H7 (cell line): ENCODE data around the gene ZSWIM4. TPM values are rescaled to one million over a fixed set of nuclear protein-coding genes. Genes with fewer than 3 reads are reported as not detected.
"Not testable (repeated sequence)": the region's sequence is repeated elsewhere in the genome, so short reads cannot be mapped to it uniquely, and the experiment has no call there.

Experiments
- DNase-seq: peaks from one replicate; pipeline ENCODE4 v3.0.0; 2012
- H3K27me3 ChIP-seq: 2 replicates; pipeline ENCODE4 v1.6.0; 2011; ENCODE audit warnings: mild to moderate bottlenecking, low read length; ENCODE audit not compliant: control insufficient read depth, insufficient read depth
- H3K36me3 ChIP-seq: replicated peaks from 2 replicates; pipeline ENCODE4 v1.5.1; 2011; ENCODE audit warnings: low read length; ENCODE audit not compliant: control insufficient read depth, insufficient read depth
- H3K4me3 ChIP-seq: 2 replicates; pipeline ENCODE4 v1.5.1; 2011; ENCODE audit warnings: low read depth, mild to moderate bottlenecking, control low read depth, low read length, moderate library complexity; ENCODE audit not compliant: insufficient read depth
- total RNA-seq: library from RNA; depleted of rRNA; stranded (reverse); fragments of >200 nt; shearing (Covaris generic); gene quantifications from 2 replicates; pipeline ENCODE4 v1.2.3, GENCODE V29; 2014

Gene ZSWIM4
- total RNA-seq, 1 experiment from 2014 or later, result 18.3 TPM

DNA sequence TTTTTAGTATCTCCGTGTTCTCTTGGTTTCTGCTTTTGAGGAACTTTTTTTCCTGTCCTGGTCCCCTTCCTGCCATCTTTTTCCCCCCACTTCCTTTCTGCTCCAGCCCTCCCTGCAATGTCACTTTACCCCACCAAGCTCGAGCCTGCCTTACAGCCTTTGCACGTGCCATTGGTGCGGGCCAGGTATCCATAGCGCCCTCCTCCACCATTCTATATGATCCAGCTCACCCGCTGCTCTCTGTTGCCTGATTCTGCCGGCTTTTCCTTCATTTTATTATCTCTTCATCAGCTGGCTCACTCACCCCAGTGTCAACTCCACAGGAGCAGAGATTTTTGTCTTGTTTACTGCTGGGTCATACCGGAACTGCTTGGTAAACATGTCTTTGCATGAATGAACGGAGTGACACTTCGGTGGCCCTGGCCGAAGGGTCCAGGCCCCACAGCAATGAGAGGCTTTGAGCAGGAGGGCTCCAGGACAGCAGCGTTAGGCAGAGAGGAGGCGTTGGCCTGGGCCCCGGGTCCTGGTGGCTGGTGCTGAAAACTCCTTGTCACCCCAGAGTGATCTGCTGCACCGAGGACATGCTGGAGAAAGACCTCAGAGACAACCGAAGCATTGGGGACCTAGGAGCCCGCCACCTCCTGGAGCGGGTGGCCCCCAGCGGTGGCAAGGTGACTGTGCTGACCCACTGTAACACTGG is 29.7 kb upstream of the ZSWIM4 start:
- Histone ChIP-seq H3K4me3 (peak overlapping the region; percentile 73), H3K36me3 (peaks cover 4% of the 10 kb centered on the region), H3K27me3 (no peaks in the 10 kb centered on the region)
- peak; percentile 73 for DNase-seq

DNA sequence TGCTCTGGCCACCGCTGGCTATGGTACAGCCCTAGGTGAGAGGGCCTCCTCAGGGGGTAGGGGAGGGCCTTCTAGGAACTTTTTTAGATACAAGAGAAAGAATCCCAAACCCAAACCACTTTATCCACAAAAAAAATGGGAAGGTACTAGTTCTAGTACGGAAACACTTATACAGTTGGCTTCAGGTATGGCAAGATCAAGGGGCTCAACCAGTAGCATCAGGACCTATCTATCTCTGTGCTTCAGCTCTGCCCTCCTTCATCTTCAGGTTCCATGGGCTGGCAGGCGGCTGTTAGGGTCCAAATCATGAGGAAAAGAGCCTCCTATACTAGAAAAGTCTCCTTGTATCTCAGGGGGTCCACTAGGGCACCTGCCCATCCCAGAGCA is 29.2 kb upstream of the ZSWIM4 start:
- DNase-seq, result no peak

DNA sequence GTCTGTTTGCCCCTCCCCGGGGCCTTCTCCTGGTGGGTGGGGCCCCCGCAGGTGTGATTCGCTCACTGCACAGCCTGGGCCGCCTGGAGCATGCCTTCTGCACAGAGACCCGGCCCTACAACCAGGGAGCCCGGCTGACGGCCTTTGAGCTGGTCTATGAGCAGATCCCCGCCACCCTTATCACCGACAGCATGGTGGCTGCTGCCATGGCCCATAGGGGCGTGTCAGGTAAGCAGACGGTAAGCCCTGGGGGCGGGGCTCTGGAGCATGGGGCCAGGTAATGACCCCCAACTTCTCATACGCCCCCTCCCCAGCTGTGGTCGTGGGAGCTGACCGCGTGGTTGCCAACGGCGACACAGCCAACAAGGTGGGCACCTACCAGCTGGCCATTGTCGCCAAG is 26.7 kb upstream of the ZSWIM4 start:
- Histone ChIP-seq H3K4me3 (no peak overlapping the region), H3K27me3 (no peaks in the 10 kb centered on the region), H3K36me3 (no peaks in the 10 kb centered on the region; the same call in 1 of the 2 replicates)
- DNase-seq, result peak; percentile 49

More for the DNA sequence above, 29.2 kb upstream of the ZSWIM4 start:
- H3K36me3 ChIP-seq, result peaks cover 4% of the 10 kb centered on the region
- H3K4me3 ChIP-seq, result no peak overlapping the region
- H3K27me3 ChIP-seq, result no peaks in the 10 kb centered on the region

DNA sequence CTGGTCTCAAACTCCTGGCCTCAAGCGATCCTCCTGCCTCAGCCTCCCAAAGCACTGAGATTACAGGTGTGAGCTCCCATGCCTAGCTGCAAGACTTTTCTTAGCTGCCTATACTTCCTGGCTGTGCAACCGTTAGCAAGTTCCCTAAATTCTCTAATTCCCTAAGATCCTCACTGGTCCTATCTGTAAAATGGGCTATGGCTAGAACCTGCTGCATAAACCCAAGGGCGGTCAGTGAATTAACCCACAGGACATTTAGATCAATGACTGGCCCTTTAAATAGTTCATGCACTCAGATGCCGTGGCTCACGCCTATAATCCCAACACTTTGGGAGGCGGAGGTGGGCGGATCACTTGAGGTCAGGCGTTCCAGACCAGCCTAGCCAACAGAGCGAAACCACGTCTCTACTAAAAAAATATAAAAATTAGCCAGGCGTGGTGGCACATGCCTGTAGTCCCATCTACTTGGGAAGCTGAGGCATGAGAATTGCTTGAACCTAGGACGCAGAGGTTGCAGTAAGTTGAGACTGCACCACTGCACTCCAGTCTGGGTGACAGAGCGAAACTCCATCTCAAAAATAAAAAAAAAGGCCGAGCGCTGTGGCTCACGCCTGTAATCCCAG is 25.1 kb upstream of the ZSWIM4 start:
- no peaks in the 10 kb centered on the region for H3K27me3 ChIP-seq
- H3K36me3 ChIP-seq, result no peaks in the 10 kb centered on the region; the same call in 1 of the 2 replicates
- H3K4me3 ChIP-seq, result no peak overlapping the region
- no peak for DNase-seq

DNA sequence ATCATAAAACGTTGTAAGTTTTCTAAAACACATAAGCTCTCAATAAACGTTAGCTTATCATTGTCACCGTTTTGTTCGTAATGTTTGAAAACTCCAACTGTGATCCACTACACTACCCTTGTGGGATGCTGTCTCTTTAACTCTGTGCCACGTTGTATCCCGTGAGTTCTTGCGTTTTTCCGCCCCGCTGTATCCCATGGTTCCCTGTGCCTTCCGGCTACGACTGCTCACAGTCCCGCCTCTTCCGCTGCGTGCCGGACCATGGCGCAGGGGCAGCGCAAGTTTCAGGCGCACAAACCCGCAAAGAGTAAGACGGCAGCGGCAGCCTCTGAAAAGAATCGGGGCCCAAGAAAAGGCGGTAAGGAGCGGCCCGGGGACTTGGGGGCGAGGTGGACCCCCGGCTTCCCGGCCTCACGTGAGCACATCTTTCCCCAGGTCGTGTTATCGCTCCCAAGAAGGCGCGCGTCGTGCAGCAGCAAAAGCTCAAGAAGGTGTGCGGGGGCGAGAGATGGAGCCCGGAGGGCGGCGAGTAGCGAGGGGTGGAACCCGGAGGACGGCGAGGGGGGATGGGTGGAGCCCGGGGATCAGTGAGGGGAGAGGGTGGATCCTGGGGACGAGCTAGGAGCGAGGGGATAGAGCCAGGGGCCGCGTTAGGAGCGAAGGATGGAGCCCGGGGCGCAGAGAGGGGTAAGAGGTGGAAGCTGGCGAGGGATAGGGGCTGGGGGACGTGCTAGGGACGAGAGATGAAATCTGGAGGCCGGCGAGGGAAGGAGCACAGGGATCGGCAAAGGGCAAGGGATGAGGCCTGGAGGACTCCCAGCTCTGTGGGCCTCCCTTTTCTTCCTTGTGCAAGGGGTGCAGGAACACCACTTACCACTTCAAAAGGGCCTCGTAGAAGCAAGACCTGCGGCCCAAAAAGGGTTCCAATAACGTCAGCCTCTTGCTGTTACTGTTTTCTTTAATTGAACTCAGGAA is 20.7 kb upstream of the ZSWIM4 start, which contains the start of gene C19orf53:
Gene C19orf53, plus strand, starts transcription at position 240 of the 975 bp plus-strand sequence. Its CDS starts 22 bp downstream, at position 262.
- H3K4me3 ChIP-seq, result peak within 1 kb of the TSS; percentile 93
- H3K27me3 ChIP-seq, result no peaks in the 10 kb centered on the region
- peaks cover 19% of the 10 kb centered on the region for H3K36me3 ChIP-seq
- peak; percentile 95 for DNase-seq

DNA sequence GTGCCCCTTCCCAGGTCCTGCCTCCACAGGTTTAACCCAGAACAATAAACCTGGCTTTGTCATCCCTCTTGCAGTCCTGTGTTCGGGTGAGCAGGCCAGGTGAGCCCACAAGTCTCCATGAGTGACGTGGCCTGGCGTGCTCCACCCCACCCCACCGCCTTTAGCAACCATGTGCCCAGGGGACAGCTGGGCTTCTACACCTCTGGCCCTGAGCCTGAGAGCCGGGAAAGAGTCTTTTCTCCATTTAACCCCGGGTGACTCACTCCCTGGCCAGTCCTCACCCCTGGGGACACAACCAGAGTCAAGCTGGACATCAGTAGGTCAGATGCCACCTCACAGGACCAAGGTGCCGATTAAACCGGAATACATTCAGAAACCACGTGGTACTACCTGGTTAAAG is 16.8 kb upstream of the ZSWIM4 start:
- H3K36me3 ChIP-seq, result peaks cover 19% of the 10 kb centered on the region
- no peak overlapping the region for H3K4me3 ChIP-seq
- no peaks in the 10 kb centered on the region for H3K27me3 ChIP-seq
- peak; percentile 9 for DNase-seq

DNA sequence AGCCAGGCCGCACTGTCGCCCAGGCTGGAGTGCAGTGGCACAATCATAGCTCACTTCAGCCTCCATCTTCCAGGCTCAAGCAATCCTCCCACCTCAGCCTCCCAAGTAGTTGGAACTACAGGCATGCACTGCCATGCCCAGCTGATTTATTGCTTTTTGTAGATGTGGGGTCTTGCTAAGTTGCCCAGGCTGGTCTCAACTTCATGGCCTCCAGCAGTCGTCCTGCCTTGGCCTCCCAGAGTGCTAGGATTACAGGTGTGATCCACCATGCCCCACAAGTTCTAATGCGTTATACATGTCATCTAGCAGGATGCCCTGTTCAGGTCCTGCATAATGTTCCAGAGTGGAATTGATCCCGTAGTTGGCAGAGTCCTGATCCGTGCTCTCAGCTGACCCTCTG is 16.4 kb upstream of the ZSWIM4 start:
- no peak for DNase-seq

DNA sequence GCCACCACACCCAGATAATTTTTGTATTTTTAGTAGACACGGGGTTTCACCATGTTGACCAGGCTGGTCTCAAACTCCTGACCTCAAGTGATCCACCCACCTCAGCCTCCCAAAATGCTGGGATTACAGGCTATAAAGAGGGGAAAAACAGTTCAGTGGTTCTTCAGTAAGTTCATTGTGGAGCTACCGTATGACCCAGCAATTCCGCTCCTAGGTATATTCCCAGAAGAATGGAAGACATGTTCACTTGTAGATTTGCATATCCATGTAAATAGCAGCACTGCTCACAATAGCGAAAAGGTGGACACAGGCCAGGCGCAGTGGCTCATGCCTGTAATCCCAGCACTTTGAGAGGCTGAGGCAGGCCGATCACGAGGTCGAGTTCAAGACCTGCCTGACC is 15.4 kb upstream of the ZSWIM4 start:
- H3K4me3 ChIP-seq, H3K27me3 ChIP-seq, DNase-seq: not testable (repeated sequence)
- peaks cover 19% of the 10 kb centered on the region for H3K36me3 ChIP-seq

More for the DNA sequence above, 16.4 kb upstream of the ZSWIM4 start:
- Histone ChIP-seq H3K27me3 (no peaks in the 10 kb centered on the region), H3K4me3 (no peak overlapping the region), H3K36me3 (peaks cover 19% of the 10 kb centered on the region)

DNA sequence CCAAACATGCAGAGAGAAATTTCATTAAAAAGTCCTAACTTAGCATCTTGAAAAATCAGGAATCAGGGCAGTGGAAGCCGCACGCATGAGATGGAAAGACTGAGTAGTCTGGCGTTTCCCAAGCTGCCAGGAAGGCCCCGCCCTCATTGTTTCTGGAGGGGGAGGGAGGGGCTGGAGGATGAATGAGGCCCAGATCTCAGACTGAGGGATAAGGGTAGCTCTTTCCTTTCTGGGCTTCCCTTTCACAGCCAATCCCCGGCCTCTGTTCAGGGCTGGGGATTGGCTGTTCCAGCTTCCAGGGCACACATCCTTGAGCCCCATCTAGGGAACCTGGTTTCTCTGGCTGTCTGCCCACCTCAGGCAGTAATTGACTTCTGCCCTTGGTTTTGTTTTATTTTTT is 13.7 kb upstream of the ZSWIM4 start:
- Histone ChIP-seq H3K27me3 (no peaks in the 10 kb centered on the region), H3K4me3 (no peak overlapping the region), H3K36me3 (peaks cover 16% of the 10 kb centered on the region)
- peak; percentile 93 for DNase-seq

DNA sequence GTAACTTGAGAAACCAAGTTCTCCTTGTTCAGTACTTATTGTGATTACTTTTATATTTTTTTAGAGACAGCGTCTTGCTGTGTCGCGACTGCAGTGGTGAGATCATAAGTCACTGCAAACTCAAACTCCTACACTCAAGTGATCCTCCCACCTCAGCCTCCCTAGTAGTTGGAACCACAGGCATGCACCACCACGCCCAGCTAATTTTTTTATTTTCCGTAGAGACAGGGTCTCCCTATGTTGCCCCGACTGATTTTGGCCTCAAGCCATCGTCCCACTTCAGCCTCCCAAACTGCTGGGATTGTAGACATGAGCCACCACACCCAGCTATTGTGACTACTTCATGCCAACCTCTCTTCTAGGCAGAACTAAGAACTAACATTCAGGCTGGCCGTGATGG is 12.7 kb upstream of the ZSWIM4 start:
- DNase-seq, result no peak
- Histone ChIP-seq H3K27me3 (no peaks in the 10 kb centered on the region), H3K36me3 (peaks cover 15% of the 10 kb centered on the region), H3K4me3 (no peak overlapping the region)

DNA sequence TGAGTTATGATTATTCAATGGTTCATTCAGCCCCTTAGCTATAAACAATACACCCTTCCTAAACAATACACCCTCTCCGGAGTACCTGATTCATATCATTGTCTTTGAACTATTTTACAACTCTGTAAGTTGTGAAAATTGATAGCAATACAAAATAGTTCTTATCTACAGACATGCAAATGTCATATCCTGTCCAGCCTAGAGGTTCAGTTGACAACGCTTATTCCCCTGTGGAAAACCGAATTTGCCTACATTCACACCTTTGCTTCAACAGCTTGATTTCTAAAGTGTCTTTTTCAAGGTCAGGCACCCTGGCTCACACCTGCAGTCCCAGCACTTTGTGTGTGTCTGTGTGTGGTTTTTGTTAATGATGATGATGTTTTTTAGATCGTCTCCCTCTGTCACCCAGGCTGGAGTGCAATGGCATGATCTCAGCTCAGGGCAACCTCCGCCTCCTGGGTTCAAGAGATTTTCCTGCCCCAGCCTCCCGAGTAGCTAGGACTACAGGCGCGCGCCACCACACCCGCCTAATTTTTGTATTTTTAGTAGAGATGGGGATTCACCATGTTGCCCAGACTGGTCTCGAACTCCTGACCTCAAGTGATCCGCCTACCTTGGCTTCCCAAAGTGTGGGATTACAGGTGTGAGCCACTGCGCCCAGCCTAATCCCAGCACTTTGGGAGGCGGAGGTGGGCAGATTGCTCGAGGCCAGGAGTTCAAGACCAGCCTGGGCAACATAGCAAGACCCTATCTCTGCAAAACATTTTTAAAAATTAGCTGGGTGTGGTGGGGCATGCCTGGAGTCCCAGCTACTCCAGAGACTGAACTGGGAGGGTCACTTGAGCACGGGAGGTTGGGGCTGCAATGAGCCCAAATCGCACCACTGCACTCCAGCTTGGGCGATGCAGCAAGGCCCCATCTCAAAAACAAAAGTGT is 11.4 kb upstream of the ZSWIM4 start:
- Histone ChIP-seq H3K4me3 (no peak overlapping the region), H3K27me3 (no peaks in the 10 kb centered on the region)
- DNase-seq, result no peak

DNA sequence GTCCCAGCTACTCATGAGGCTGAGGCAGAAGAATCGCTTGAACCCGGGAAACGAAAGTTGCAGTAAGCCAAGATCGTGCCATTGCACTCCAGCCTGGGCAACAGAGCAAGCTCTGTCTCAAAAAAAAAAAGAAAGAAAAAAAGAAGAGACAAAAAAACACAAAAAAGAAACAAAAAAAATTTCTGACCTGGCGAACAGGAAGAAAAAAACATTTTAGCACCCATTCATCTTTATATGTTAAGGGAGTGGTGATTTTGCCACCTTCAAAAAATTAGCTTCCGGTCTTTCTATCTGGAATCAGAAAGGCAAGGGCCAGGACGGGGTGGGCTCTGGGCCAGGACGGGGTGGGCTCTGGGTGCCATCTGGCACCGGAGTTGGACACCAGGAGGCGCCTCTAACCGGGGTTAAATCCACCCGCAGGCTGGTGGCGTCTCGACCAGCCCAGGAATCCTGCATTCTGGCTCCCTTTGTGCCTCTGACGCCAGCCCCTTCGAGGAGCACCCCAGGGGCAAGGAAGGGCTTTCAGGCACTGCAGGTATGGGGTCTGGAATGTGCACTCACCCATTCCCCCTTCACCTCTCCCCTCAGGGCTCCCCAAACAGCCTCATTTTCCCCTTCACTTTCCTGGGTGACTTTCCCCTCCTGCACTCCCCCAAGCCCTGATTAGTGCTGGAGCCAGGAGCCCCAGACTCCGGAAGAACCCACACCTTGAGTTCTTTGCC is 10.4 kb upstream of the ZSWIM4 start:
- H3K36me3 ChIP-seq, result no peaks in the 10 kb centered on the region
- no peaks in the 10 kb centered on the region for H3K27me3 ChIP-seq
- H3K4me3 ChIP-seq, result no peak overlapping the region
- DNase-seq, result peak; percentile 89

More for the DNA sequence above, 11.4 kb upstream of the ZSWIM4 start:
- H3K36me3 ChIP-seq, result peaks cover 6% of the 10 kb centered on the region

DNA sequence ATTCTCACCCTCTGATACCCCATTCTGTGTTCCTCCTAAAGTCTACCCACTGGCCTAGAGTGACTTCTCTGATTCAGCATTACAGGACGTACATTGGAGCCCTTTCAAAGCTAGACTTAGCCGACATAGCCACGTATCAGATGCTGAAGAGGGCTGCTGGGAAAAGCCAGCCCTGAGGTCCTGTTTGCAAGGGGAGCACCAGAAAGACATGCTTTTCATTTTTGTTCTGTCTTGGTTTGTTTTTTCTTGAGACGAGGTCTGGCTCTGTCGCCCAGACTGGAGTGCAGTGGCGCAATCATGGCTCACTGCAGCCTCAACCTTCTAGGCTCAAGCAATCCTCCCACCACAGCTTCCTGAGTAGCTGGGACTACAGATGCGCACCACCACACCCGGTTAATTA is 6.3 kb upstream of the ZSWIM4 start:
- H3K4me3 ChIP-seq, result no peak overlapping the region
- DNase-seq, result peak; percentile 15
- no peaks in the 10 kb centered on the region for H3K36me3 ChIP-seq
- no peaks in the 10 kb centered on the region for H3K27me3 ChIP-seq
